NCI-H1930 (cell line): Measurements from ENCODE around the gene KIAA2012.
A peak's percentile ranks its signal among the peaks of the same experiment; 100 is the strongest.

Experiments used
- DNase-seq, 2 experiments: peaks; one replicate each; lab custom pipeline; 2025; lab: John Stamatoyannopoulos, UW

KIAA2012 gene

GRCh38 chr2:202149936-202150335 lies 76.9 kb downstream of the KIAA2012 start:
- DNase-seq: no peak

GRCh38 chr2:202152104-202152715 lies 79.2 kb downstream of the KIAA2012 start:
- no peak for DNase-seq

GRCh38 chr2:202154613-202155012 lies 81.6 kb downstream of the KIAA2012 start:
- DNase-seq: no peak

GRCh38 chr2:202157211-202157990 lies 84.3 kb downstream of the KIAA2012 start:
- DNase-seq: no peak

GRCh38 chr2:202158796-202159195 lies 85.7 kb downstream of the KIAA2012 start:
- no peak for DNase-seq

DNA sequence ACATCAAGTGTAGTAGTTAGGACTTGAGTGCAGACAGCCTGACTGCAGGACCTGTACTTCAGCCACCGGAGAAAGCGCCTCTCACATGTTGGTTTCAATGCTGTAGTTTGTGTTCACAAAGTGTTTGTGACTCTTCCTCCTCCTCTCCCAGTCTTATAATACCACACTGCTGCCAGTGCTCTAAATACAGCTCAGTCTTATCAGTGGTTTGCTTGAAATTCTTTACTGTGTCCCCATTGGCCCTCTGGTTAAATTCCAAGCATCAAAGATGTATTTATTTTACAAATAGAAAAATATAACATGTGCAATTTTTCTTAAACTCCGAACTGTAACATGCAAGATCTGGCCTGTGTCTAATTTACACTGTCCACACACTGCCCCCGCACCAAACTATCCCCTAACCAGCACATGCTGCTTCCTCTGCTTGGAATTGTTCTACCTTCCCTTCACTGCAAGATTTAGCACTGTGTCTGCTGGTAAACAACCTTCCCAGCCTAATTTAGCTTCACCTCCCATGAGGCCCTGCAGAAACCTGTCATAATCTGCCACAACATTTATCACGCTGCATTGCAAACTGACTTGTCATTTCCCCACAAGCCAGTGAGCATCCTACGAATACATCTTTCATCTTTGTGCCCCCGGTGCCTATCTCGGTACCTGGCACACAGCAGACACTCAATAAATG lies 88.2 kb downstream of the KIAA2012 start:
- DNase-seq: no peak

- DNase-seq: no peak
Measured at GRCh38 chr2:202164411-202164810, 91.4 kb downstream of the KIAA2012 start.

GRCh38 chr2:202165208-202165607 lies 92.2 kb downstream of the KIAA2012 start:
- DNase-seq: no peak

DNA sequence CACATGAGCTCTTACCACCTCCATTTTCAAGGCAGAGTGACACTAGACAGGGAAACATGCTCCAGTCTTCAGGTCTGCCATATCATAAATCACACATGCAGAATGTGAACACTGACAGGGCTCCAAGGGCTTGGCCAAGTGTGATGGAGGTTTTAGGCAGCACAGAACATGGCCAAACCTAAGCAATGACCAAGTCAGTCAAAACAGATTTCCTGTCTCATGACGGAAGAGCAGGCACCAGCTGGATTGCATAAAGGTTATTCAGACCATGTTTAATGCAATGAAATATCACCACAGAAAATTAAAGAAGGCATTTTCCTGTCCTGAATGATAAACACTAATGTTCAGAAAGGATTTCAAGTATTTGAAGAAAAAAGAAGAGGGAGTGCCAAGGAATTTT lies 92.9 kb downstream of the KIAA2012 start:
- no peak for DNase-seq

GRCh38 chr2:202169131-202169530 lies 96.1 kb downstream of the KIAA2012 start:
- DNase-seq: no peak

DNA sequence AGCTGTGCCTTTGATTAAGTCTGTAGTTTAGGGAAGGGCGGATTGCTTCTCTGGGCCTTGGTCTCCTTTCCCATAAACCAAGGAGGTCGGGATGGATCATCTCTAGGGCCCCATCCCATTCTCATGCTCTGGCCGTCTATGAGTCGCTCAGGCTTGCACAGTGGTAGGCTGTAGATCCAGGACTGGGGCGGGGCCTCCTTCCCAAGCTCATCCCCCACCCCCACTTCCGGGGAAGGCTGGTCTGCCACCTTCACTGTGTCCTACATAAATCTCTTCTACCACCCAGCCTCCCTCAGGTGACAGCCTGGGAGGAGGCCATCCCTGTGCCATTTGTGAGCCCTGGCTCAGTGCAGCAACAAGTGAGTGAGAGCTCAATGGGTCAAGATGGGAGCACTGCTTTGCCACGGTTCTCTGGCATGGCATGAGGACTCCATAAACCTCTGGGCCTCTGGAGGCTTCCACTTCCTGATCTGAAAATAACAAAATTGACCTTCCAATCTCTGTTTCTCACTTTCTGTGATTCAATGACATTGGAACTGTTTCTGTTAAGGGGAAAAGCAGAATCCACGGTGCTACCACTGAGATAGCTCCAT lies 96.9 kb downstream of the KIAA2012 start:
- no peak for DNase-seq

GRCh38 chr2:202171241-202171825 lies 98.3 kb downstream of the KIAA2012 start:
- DNase-seq: no peak

GRCh38 chr2:202172439-202173211 lies 99.6 kb downstream of the KIAA2012 start:
- DNase-seq: no peak

GRCh38 chr2:202178346-202178958 lies 105.4 kb downstream of the KIAA2012 start:
- peak; percentile 19 to 67 for DNase-seq

DNA sequence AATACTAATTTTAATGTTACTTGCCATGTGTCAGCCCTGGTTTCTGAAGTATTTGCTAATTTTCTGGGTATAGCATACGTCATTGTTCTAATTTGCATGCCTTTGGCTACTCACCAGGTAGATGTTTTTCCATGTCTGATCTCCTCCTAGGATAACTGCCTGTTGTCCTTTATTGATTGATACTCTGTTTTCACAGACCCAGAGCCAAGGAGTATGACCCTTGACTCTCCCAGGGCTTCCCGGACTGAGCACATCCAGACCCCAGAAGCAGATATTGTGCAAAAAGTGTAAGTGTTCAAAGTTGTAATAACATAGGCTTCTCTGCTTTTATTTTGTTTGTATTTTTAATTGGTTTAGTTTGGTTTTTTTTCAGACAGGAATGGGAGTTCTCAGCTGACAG lies 111.5 kb downstream of the KIAA2012 start:
- DNase-seq: no peak

DNA sequence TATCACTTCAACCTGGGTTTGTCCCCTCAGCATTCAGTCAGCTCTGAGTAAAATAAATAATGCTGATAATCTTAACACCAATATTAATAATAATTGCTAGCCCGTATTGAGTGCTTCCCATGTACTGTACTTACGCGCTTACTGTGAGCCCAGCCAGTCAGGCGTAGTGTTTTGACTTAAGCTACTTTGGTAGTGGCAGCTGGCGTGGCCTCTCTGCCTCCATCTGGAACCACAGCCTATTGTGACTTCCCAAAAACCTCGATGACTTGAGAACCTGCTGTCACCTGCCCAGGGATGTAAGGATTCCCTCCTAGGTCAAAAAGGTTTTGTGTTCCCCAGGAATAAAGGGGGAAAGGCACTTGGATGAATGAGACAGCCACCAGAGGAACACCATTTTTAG lies 112.1 kb downstream of the KIAA2012 start:
- no peak for DNase-seq

DNA sequence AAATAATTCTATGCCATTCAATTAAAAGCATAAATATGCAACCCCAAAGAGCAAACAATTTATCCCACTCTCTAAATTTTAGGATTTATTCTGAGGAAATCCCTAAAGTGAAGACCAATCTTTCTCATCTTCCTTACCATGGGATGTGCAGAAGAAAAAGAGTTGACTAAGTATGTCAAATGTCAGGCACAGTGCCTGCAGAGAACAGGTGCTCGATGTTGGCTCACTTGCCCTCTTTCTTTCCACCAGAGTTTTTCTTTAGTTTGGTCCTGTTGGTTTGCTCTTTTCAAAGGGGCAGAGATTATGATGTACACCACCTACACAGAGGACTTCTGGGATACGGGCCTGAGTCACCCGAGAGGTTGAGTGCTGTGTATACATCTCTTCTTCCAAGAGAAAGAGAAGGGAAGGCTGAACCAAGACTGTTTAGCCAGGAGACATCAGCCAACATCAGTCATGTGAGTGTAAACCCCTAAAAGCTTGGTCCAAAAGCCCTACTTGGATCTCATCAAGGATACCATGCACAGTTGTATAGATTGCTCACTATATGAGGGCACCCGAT lies 113.7 kb downstream of the KIAA2012 start:
- no peak for DNase-seq

DNA sequence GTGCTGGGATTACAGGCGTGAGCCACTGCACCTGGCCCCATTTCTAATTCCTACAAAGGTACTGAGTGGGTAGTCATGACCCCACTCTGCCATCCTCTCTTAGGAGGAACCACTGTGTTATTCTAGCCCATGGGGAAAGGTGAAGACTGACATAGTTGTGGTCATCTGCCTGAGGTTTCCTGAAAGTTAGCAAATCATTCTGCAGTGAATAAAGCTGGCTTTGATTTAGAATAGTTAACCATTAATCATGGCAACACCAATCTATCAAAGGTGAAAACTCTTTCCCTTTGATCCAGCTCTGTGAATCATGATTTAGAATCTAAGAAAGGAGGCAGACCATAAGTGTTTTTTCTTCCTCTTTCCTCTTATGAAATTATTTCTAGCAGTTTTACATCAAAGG lies 114.5 kb downstream of the KIAA2012 start:
- no peak for DNase-seq

GRCh38 chr2:202193305-202193704 lies 120.2 kb downstream of the KIAA2012 start:
- no peak for DNase-seq

- no peak for DNase-seq
Measured at GRCh38 chr2:202193881-202194353, 120.9 kb downstream of the KIAA2012 start.

- no peak for DNase-seq
Measured at GRCh38 chr2:202194418-202194817, 121.4 kb downstream of the KIAA2012 start.
